WTC11 (cell line): ENCODE results near the gene FOXC2. TPM values are rescaled to one million over a fixed set of nuclear protein-coding genes. Genes with fewer than 3 reads are reported as not detected.

Experiments
- ATAC-seq: fragments of 200-7000 bp; cut with Tn5 transposase; 2 replicates; pipeline ENCODE4 v1.10.0; 2021; ENCODE audit warnings: mild to moderate bottlenecking, moderate library complexity
- CTCF ChIA-PET: fragments of 300-600 bp; sonication (Branson Sonifier 250); formaldehyde crosslinking; loops from one replicate; lab custom pipeline; 2021; ENCODE audit warnings: antibody characterized with exemption; lab: Charles Lee
- POLR2A ChIA-PET: fragments of 350-600 bp; sonication (Branson Sonifier 250); formaldehyde crosslinking; loops from one replicate; lab custom pipeline; 2021; ENCODE audit warnings: antibody characterized with exemption; lab: Charles Lee
- DNase-seq: peaks from one replicate; pipeline ENCODE4 v3.0.0; 2021; ENCODE audit warnings: low spot score
- H3K27ac Mint-ChIP-seq: 2 replicates; pipeline ENCODE4 v1.8.0; 2021; ENCODE audit warnings: mixed read lengths
- H3K27me3 Mint-ChIP-seq: 2 replicates; pipeline ENCODE4 v1.8.0; 2021; ENCODE audit warnings: low read depth, mild to moderate bottlenecking, moderate library complexity, mixed read lengths
- H3K36me3 Mint-ChIP-seq: 2 replicates; pipeline ENCODE4 v1.8.0; 2021; ENCODE audit warnings: mixed read lengths
- H3K4me1 Mint-ChIP-seq: 2 replicates; pipeline ENCODE4 v1.8.0; 2022; ENCODE audit warnings: mixed read lengths
- H3K4me3 Mint-ChIP-seq: 2 replicates; pipeline ENCODE4 v1.8.0; 2021; ENCODE audit warnings: mild to moderate bottlenecking, moderate library complexity, mixed read lengths
- H3K9me3 Mint-ChIP-seq: 2 replicates; pipeline ENCODE4 v1.8.0; 2021; ENCODE audit warnings: mixed read lengths
- ATF6 ChIP-seq: sonication (generic); formaldehyde crosslinking; IDR thresholded peaks from 2 replicates; pipeline ENCODE4 v1.8.1; 2023; ENCODE audit warnings: mild to moderate bottlenecking, missing genetic modification reagents
- FOXJ3 ChIP-seq: sonication (generic); formaldehyde crosslinking; IDR thresholded peaks from 2 replicates; pipeline ENCODE4 v1.9.0; 2021; ENCODE audit warnings: missing genetic modification reagents, mild to moderate bottlenecking, borderline replicate concordance
- KAT7 ChIP-seq: sonication (generic); formaldehyde crosslinking; IDR thresholded peaks from 2 replicates; pipeline ENCODE4 v1.8.1; 2023; ENCODE audit warnings: missing genetic modification reagents, mild to moderate bottlenecking, borderline replicate concordance
- OVOL2 ChIP-seq: fragments of 250-450 bp; sonication (Bioruptor Pico); IDR thresholded peaks from 2 replicates; pipeline ENCODE4 v1.9.0; 2021; ENCODE audit warnings: mild to moderate bottlenecking, borderline replicate concordance
- SMAD3 ChIP-seq: sonication (generic); formaldehyde crosslinking; IDR thresholded peaks from 2 replicates; pipeline ENCODE4 v1.8.0; 2022; ENCODE audit warnings: missing genetic modification reagents, mild to moderate bottlenecking, borderline replicate concordance
- SOX15 ChIP-seq: fragments of 250-450 bp; sonication (Bioruptor Pico); IDR thresholded peaks from 2 replicates; pipeline ENCODE4 v1.9.0; 2021; ENCODE audit warnings: mild to moderate bottlenecking
- ZNF138 ChIP-seq: sonication (generic); formaldehyde crosslinking; conservative IDR thresholded peaks from 2 replicates; pipeline ENCODE4 v1.8.1; 2022; ENCODE audit warnings: mild to moderate bottlenecking, moderate library complexity, missing genetic modification reagents
- ZNF232 ChIP-seq: sonication (generic); formaldehyde crosslinking; IDR thresholded peaks from 2 replicates; pipeline ENCODE4 v1.8.0; 2022; ENCODE audit warnings: mild to moderate bottlenecking, missing genetic modification reagents
- ZNF317 ChIP-seq: sonication (generic); formaldehyde crosslinking; IDR thresholded peaks from 2 replicates; pipeline ENCODE4 v1.8.1; 2023; ENCODE audit warnings: low read depth, mild to moderate bottlenecking, moderate library complexity, missing genetic modification reagents, borderline replicate concordance
- ZNF423 ChIP-seq: fragments of 250-450 bp; sonication (Bioruptor Pico); IDR thresholded peaks from 2 replicates; pipeline ENCODE4 v2.1.2; 2022; ENCODE audit warnings: mild to moderate bottlenecking, moderate library complexity
- ZNF671 ChIP-seq: fragments of 250-450 bp; sonication (Bioruptor Pico); IDR thresholded peaks from 2 replicates; pipeline ENCODE4 v1.8.0; 2021; ENCODE audit warnings: mild to moderate bottlenecking
- total RNA-seq: library from RNA; stranded (reverse); gene quantifications from 3 replicates; pipeline ENCODE4 v1.2.3, GENCODE V29; 2021
- TF ChIP-seq, protein P1 (sequence below): sonication (generic); formaldehyde crosslinking; IDR thresholded peaks from 2 replicates; pipeline ENCODE4 v1.8.0; 2022; ENCODE audit warnings: missing genetic modification reagents
- TF ChIP-seq, protein P2 (sequence below): sonication (generic); formaldehyde crosslinking; IDR thresholded peaks from 2 replicates; pipeline ENCODE4 v1.8.1; 2023; ENCODE audit warnings: mild to moderate bottlenecking, moderate library complexity, missing genetic modification reagents

FOXC2 gene
- total RNA-seq, 1 experiment from 2014 or later = 0.28 TPM

DNA sequence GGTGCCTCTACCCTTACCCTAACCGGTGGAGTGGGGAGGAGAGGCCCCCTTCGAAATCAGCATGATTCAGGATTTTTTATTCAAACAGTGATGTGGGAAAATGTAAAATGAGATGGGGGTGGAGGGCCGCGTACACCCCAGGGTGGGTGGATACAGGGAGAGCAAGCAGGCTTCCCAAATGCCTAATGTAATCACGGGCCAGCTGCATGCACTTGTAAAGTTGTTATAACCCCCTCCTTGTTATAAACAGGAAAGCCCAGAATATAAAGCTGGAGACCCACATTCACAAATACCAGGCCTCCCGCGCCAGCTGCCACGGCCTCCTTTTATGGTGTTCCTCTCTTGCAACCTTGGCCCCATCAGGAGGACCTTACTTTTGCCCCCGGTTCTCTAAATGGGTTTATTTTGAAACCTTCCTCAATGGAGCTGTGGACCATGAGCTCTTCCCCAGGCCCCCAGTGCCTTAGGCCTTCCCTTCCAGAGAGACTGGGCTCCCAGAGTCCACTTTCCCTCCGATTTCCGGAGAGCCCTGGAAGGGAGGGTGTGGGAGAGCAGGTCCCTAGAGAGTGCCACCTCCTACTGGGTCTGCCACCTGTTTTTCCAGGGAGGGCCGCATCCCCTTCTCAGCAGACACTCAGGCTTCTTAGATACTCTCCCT is 10.8 kb downstream of the FOXC2 start:
- ChIA-PET POLR2A (interaction anchor here (0.5 kb wide), 1 partner anchor 497 kb away, joined by 3 read pairs; no protein-coding TSS in a partner anchor), CTCF (interaction anchor here (2.4 kb wide), 1 partner anchor 297 kb away, joined by 18 read pairs; no protein-coding TSS in a partner anchor)
- H3K36me3 Mint-ChIP-seq = no peaks in the 10 kb centered on the region
- H3K27me3 Mint-ChIP-seq = peaks cover 97% of the 10 kb centered on the region
- H3K27ac Mint-ChIP-seq = no peak overlapping the region
- peak overlapping the region; percentile 89 for H3K4me3 Mint-ChIP-seq
- H3K4me1 Mint-ChIP-seq = peaks cover 55% of the 10 kb centered on the region
- ATAC-seq (no peak), DNase-seq (no peak)
- TF ChIP-seq ZNF317 (CRISPR knock-in tag) = no peak
- TF ChIP-seq, protein P1, sequence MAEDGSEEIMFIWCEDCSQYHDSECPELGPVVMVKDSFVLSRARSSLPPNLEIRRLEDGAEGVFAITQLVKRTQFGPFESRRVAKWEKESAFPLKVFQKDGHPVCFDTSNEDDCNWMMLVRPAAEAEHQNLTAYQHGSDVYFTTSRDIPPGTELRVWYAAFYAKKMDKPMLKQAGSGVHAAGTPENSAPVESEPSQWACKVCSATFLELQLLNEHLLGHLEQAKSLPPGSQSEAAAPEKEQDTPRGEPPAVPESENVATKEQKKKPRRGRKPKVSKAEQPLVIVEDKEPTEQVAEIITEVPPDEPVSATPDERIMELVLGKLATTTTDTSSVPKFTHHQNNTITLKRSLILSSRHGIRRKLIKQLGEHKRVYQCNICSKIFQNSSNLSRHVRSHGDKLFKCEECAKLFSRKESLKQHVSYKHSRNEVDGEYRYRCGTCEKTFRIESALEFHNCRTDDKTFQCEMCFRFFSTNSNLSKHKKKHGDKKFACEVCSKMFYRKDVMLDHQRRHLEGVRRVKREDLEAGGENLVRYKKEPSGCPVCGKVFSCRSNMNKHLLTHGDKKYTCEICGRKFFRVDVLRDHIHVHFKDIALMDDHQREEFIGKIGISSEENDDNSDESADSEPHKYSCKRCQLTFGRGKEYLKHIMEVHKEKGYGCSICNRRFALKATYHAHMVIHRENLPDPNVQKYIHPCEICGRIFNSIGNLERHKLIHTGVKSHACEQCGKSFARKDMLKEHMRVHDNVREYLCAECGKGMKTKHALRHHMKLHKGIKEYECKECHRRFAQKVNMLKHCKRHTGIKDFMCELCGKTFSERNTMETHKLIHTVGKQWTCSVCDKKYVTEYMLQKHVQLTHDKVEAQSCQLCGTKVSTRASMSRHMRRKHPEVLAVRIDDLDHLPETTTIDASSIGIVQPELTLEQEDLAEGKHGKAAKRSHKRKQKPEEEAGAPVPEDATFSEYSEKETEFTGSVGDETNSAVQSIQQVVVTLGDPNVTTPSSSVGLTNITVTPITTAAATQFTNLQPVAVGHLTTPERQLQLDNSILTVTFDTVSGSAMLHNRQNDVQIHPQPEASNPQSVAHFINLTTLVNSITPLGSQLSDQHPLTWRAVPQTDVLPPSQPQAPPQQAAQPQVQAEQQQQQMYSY = peak; percentile 74
- no peaks in the 10 kb centered on the region for H3K9me3 Mint-ChIP-seq

DNA sequence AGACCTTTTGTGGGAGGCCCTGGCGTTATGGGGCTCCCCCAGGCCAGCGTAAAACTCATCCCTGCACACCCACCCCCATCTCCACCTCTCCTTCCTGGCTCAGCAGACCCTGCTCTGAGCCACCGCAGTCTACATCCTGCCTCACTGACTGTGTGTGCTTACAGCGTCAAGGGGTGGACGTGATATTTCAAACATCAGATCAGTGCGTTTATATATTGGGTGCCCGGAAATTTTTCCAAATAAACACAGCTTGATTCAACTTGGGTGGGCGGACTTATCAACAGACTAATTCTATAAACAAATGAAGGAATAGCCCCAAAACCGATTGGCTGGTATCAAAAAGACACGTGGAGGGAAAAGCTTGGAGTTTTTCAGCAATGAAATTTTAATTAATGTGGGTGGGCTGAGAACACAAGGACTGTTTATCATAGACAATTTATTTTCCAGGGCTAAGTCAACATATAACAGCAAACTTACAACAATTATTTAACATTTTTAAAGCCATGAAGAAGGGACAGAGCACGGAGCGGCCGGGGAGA is 11.5 kb downstream of the FOXC2 start, which contains the start of gene FOXL1:
Gene FOXL1, plus strand, starts transcription at position 489 of the 539 bp plus-strand sequence. CDS start 175 bp downstream, outside the sequence.
- ATAC-seq = no peak
- no peak within 1 kb of the TSS for H3K27ac Mint-ChIP-seq
- H3K9me3 Mint-ChIP-seq = no peaks in the 10 kb centered on the region
- H3K4me1 Mint-ChIP-seq = peaks cover 48% of the 10 kb centered on the region
- no peak for TF ChIP-seq SOX15 (CRISPR knock-in tag)
- no peak for TF ChIP-seq SMAD3 (CRISPR knock-in tag)
- TF ChIP-seq FOXJ3 = no peak
- POLR2A ChIA-PET = interaction anchor here (0.5 kb wide), 1 partner anchor 496 kb away, joined by 3 read pairs; no protein-coding TSS in a partner anchor
- CTCF ChIA-PET = interaction anchor here (2.0 to 2.4 kb wide), 2 partner anchors 296 kb away, joined by 8 to 18 read pairs; no protein-coding TSS in a partner anchor
- H3K27me3 Mint-ChIP-seq = peaks cover 94% of the 10 kb centered on the region
- no peak for DNase-seq
- no peaks in the 10 kb centered on the region for H3K36me3 Mint-ChIP-seq
- peak within 1 kb of the TSS; percentile 89 for H3K4me3 Mint-ChIP-seq

- H3K9me3 Mint-ChIP-seq = no peaks in the 10 kb centered on the region
Observed at GRCh38 chr16:86578611-86579267, 12.1 kb downstream of the FOXC2 start.

DNA sequence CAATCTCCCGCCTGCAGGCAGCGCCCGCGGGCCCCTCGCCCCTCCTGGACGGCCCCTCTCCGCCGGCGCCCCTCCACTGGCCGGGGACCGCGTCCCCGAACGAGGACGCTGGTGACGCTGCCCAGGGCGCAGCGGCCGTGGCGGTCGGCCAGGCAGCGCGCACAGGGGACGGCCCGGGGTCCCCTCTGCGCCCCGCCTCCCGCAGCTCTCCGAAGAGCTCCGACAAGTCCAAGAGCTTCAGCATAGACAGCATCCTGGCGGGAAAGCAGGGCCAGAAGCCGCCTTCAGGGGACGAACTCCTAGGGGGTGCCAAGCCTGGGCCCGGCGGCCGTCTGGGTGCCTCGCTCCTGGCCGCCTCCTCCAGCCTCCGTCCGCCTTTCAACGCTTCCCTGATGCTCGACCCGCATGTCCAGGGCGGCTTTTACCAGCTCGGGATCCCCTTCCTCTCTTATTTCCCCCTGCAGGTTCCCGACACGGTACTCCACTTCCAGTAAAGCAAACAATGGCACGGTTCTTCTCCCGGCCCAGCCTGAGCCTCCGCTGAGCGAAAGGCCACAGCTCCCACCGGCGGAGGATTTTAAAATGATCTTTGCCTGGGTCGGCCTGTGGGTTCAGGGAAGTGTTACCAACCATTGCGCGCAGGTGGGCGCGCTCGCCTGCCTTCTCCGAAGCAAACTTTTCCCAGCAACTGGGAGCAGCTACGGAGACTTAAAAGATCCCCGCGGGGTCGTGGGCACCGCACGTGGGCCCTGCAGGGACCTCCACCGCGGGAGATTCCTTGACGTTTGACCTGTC is 12.8 kb downstream of the FOXC2 start:
- ChIA-PET POLR2A (interaction anchor here (0.6 kb wide), 1 partner anchor 311 kb away, joined by 3 read pairs; no protein-coding TSS in a partner anchor), CTCF (interaction anchor here (1.0 to 2.0 kb wide), 2 partner anchors 255 to 295 kb away, joined by 3 to 8 read pairs; no protein-coding TSS in a partner anchor)
- H3K4me1 Mint-ChIP-seq = peaks cover 37% of the 10 kb centered on the region
- H3K27ac Mint-ChIP-seq = no peak overlapping the region
- no peaks in the 10 kb centered on the region for H3K9me3 Mint-ChIP-seq
- H3K36me3 Mint-ChIP-seq = no peaks in the 10 kb centered on the region
- peak overlapping the region; percentile 82 for H3K4me3 Mint-ChIP-seq
- peak; percentile 21 for DNase-seq
- no peak for ATAC-seq
- peaks cover 88% of the 10 kb centered on the region for H3K27me3 Mint-ChIP-seq
- TF ChIP-seq ATF6 (CRISPR knock-in tag) (no peak), ZNF232 (CRISPR knock-in tag) (no peak), ZNF138 (CRISPR knock-in tag) (no peak)
- TF ChIP-seq, protein P2, sequence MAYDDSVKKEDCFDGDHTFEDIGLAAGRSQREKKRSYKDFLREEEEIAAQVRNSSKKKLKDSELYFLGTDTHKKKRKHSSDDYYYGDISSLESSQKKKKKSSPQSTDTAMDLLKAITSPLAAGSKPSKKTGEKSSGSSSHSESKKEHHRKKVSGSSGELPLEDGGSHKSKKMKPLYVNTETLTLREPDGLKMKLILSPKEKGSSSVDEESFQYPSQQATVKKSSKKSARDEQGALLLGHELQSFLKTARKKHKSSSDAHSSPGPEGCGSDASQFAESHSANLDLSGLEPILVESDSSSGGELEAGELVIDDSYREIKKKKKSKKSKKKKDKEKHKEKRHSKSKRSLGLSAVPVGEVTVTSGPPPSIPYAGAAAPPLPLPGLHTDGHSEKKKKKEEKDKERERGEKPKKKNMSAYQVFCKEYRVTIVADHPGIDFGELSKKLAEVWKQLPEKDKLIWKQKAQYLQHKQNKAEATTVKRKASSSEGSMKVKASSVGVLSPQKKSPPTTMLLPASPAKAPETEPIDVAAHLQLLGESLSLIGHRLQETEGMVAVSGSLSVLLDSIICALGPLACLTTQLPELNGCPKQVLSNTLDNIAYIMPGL = no peak

More at GRCh38 chr16:86578611-86579267, 12.1 kb downstream of the FOXC2 start:
- TF ChIP-seq KAT7 (0 out of 2 replicates have a peak, but pooled peaks have one; percentile 31), OVOL2 (no peak), ZNF423 (CRISPR knock-in tag) (0 out of 2 replicates have a peak, but pooled peaks have one; percentile 8), ZNF671 (CRISPR knock-in tag) (no peak)
- no peaks in the 10 kb centered on the region for H3K36me3 Mint-ChIP-seq
- peak overlapping the region; percentile 89 for H3K4me3 Mint-ChIP-seq
- ChIA-PET POLR2A (no interaction called here), CTCF (interaction anchor here (1.0 to 2.0 kb wide), 2 partner anchors 256 to 295 kb away, joined by 3 to 8 read pairs; no protein-coding TSS in a partner anchor)
- ATAC-seq = peak; percentile 4
- H3K27ac Mint-ChIP-seq = no peak overlapping the region
- H3K27me3 Mint-ChIP-seq = peaks cover 94% of the 10 kb centered on the region
- DNase-seq = peak; percentile 36
- peaks cover 42% of the 10 kb centered on the region for H3K4me1 Mint-ChIP-seq
